ENCODE measurements around the gene GLIPR1.
"Not testable (repeated sequence)": the region's sequence is repeated elsewhere in the genome, so short reads cannot be mapped to it uniquely, and the experiment has no call there.

GLIPR1 gene

GRCh38 chr12:75476071-75476470 is 4.5 kb upstream of the GLIPR1 start:
- DNase-seq, result no peak

GRCh38 chr12:75477137-75477536 is 3.4 kb upstream of the GLIPR1 start:
- no peak for DNase-seq

DNA sequence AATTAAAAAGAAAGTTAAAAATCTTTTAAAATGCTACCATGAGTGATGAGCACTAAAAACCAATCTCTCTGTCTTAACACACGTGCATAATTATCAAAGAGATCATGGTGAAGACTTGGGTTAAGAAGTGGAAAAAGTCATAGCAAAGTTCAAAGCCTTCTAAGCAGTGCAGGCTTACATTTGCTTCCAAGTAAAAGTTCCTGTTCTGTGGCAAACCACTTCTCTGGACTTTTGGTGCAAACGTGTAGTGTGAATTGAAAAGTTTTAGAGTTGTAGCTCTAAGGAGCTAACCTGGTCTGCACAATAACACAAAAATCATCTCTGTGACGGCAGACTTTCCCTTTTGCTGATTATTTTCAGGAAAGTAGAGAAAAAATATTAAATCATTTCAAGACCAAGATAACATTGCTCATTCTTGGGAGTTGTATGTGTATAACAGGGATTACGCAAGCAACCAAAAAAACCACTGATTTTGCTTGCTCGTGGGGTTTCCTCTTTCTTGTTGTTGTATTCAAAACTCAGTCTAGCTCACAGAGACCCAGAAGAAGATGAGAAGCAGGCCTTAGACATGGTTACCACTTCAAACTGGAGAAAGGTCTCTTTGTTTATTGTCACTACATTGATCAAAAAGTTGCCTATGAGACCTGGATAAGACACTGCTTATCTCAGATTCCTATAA is 2.3 kb upstream of the GLIPR1 start:
- DNase-seq, result peak; percentile 25

- no peak for DNase-seq
Observed at GRCh38 chr12:75479963-75480461, 543 bp upstream of the GLIPR1 start.

GRCh38 chr12:75481013-75481705 is 604 bp downstream of the GLIPR1 start:
- peak; percentile 58 for DNase-seq

GRCh38 chr12:75481774-75482173 is 1.2 kb downstream of the GLIPR1 start:
- DNase-seq, result no peak

- no peak for DNase-seq
Observed at GRCh38 chr12:75482646-75483045, 2.1 kb downstream of the GLIPR1 start.

GRCh38 chr12:75483431-75483830 is 2.9 kb downstream of the GLIPR1 start:
- DNase-seq, result no peak

GRCh38 chr12:75484450-75484849 is 3.9 kb downstream of the GLIPR1 start:
- not testable (repeated sequence) for DNase-seq

GRCh38 chr12:75487308-75487707 is 6.8 kb downstream of the GLIPR1 start:
- no peak for DNase-seq

DNA sequence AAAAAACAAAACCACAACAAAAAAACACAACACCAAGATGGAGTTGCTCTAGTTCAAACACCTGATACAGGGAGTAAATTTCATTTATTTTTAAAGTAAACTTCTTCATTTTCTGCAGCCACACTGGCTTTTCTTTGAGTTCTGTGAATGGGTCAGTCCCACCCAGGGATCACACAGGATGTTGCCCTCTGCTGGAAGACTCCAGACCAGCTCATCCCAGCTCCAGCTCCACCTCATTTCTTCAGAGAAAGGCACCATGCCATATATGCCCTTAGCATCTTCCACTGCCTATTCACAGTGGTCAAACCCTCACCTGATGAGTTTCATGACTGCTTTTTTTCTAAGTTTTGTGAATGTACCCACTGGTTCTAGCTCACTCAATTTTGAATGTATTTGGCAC is 8.0 kb downstream of the GLIPR1 start:
- no peak for DNase-seq

- no peak for DNase-seq
Observed at GRCh38 chr12:75489187-75489586, 8.6 kb downstream of the GLIPR1 start.

GRCh38 chr12:75489613-75490210 is 9.2 kb downstream of the GLIPR1 start:
- DNase-seq, result no peak

DNA sequence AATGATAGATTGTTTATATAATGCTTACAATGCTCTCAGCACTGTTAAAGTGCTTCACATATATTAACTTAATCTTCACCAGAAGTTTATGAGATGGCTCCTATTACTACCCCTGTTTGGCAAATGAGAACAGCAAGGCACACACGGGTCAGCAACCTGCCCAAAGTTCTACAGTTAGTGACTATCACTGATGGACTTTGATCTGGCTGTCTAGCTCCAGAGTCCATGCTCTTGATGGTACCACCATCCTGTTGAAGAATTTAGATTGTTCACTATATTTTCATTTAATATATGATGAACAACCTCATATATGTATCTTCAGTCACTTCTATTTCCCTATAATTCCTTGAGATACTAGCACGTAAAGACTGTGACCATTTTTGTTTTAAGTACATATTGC is 10.6 kb downstream of the GLIPR1 start:
- no peak for DNase-seq

DNA sequence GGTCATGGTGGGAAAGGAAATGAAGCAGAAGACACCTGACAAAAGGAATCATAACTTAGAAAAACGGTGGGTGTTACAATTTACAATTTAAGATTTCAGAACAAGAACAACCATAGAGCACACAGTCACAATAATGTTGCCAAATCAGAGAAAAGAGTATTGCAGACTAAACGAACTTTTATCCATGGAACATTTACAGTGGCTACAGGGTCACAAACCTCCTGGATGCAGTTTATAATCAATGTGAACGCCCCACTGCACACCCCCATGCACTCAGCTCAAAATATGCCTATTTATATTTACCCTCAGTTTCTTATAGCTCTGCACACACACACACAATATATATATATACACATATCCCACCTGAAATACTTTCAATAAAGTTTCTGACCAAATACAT is 22.9 kb downstream of the GLIPR1 start:
- no peak for DNase-seq

DNA sequence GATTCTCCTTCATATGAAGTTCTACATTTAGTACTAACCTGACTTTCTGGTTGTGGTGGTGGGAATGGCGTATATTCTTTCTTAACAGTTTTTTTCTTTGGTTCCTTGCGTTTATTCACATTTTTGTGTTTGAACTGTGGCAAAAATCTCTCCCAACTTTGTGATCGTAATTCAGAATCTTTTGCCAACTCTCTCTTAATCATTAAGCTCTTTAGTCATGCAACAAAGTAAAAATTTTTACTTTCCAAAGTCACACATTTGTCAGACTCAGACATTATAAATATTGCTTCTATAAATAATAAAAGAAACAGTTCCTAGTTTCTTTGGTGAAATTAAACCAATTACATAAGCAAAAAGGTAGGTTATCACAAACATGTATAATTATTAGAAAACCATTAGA is 23.3 kb downstream of the GLIPR1 start:
- DNase-seq, result no peak

- peak; percentile 25 for DNase-seq
Observed at GRCh38 chr12:75505706-75506312, 25.3 kb downstream of the GLIPR1 start.

DNA sequence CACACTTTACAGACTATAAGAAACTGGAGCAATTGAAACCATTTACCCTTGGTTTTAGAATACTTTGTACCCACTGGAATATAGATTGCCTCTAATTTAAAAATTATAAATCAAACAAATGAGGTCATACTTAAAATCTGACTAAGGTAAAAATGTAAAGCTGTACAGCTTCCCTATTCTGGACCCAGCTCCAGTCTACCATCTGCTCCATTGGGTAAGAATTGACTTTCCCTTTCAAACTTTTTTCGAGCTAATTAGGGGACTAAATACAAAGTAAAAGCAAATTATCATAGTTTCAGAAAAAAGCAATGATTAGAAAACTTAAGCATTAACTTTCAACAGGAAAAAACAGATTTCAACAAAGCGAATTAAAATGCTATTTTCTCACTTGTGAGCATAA is 26.5 kb downstream of the GLIPR1 start:
- DNase-seq, result no peak

DNA sequence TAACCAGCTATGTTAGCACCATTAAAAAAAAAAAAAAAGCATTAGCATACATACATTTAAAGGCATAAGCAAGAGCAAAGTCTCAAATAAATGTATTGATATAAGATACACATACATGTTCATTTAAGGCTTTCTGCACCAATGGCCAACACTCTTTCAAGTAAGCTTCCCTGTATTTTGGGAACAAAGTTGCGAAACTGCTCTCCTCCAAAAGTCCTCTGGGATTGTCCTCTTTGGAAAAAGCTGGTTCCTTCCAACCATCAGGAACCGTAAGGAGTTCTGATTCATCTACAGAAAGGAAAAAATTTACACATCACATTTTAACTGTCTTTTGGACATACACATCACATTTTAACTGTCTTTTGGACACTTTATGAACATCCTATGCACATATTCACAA is 27.6 kb downstream of the GLIPR1 start:
- DNase-seq, result no peak

DNA sequence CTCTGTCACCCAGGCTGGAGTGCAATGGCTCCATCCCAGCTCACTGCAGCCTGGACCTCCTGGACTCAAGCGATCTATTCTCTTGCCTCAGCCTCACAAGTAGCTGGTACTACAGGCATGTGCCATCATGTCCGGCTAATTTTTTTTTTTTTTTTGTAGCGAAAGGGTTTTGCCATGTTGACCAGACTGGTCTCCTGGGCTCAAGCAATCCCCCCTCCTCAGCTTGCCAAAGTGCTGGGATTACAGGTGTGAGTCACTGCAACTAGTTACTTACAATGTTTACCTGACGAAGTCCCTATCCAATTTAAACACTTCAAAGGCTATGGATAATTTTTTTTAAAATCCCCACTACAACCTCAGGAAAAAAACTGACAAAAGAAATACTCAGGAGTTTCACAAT is 29.1 kb downstream of the GLIPR1 start:
- no peak for DNase-seq

GRCh38 chr12:75511116-75512048 is 30.8 kb downstream of the GLIPR1 start, which contains the start of gene KRR1:
KRR1 (minus strand) TSS chr12:75511609; CDS start chr12:75511597, 12 bp downstream.
- peak; percentile 89 for DNase-seq

GRCh38 chr12:75521224-75521623 is 40.7 kb downstream of the GLIPR1 start:
- not testable (repeated sequence) for DNase-seq

Data from KG1 (cell line).